ENCODE measurements around the gene ETV6.

The ETV6 gene

GRCh38 chr12:11839091-11839641 lies 189.7 kb downstream of the ETV6 start:
- H3K27me3 ChIP-seq (replicated peaks; ENCODE audit: control insufficient read depth, insufficient read depth, low read length): no peaks in the 10 kb centered on the region
- H3K36me3 ChIP-seq (ENCODE audit: control insufficient read depth, insufficient read depth, low read length, severe bottlenecking): peaks cover 16% of the 10 kb centered on the region
- H3K4me3 ChIP-seq (ENCODE audit: low read length): peak overlapping the region; percentile 33
- H3K9me3 ChIP-seq (ENCODE audit: control insufficient read depth, low read length): no peaks in the 10 kb centered on the region
- H3K4me1 ChIP-seq (ENCODE audit: control insufficient read depth, insufficient read depth, low read length): peaks cover 52% of the 10 kb centered on the region
- DNase-seq (ENCODE audit: low read depth): no peak
- H3K9ac ChIP-seq (ENCODE audit: low read length): peak overlapping the region; percentile 72

GRCh38 chr12:11840366-11840765 lies 190.9 kb downstream of the ETV6 start:
- Histone ChIP-seq H3K9ac (ENCODE audit: low read length) (no peak overlapping the region), H3K4me1 (ENCODE audit: control insufficient read depth, insufficient read depth, low read length) (peaks cover 40% of the 10 kb centered on the region), H3K27me3 (replicated peaks; ENCODE audit: control insufficient read depth, insufficient read depth, low read length) (no peaks in the 10 kb centered on the region), H3K36me3 (ENCODE audit: control insufficient read depth, insufficient read depth, low read length, severe bottlenecking) (peaks cover 22% of the 10 kb centered on the region), H3K4me3 (ENCODE audit: low read length) (no peak overlapping the region), H3K9me3 (ENCODE audit: control insufficient read depth, low read length) (no peaks in the 10 kb centered on the region)
- DNase-seq (ENCODE audit: low read depth): no peak

DNA sequence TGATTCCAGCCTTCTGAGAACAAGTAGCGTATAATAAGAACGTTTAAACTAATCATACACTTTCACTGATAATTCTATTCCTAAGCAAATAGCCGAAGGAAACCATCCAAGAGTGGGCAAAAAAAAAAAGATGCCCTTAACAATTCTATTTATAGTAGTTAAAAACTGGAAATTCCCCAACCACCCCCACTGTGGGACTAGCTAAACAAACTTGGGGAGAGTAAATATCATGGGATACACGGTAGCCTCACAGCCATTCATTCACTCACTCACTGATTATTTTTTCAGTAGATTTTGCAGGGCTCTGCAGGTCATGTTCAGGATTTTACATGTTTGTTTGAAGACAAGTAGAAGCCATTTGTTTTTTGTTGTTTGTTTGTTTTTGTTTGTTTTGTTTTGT lies 197.0 kb downstream of the ETV6 start:
- Histone ChIP-seq H3K9me3 (ENCODE audit: control insufficient read depth, low read length) (no peaks in the 10 kb centered on the region), H3K9ac (ENCODE audit: low read length) (no peak overlapping the region), H3K4me1 (ENCODE audit: control insufficient read depth, insufficient read depth, low read length) (no peaks in the 10 kb centered on the region), H3K36me3 (ENCODE audit: control insufficient read depth, insufficient read depth, low read length, severe bottlenecking) (peaks cover 50% of the 10 kb centered on the region), H3K27me3 (replicated peaks; ENCODE audit: control insufficient read depth, insufficient read depth, low read length) (no peaks in the 10 kb centered on the region), H3K4me3 (ENCODE audit: low read length) (no peak overlapping the region)
- no peak for DNase-seq (ENCODE audit: low read depth)

GRCh38 chr12:11847539-11847938 lies 198.1 kb downstream of the ETV6 start:
- H3K36me3 ChIP-seq (ENCODE audit: control insufficient read depth, insufficient read depth, low read length, severe bottlenecking): peaks cover 46% of the 10 kb centered on the region

GRCh38 chr12:11849757-11850504 lies 200.5 kb downstream of the ETV6 start:
- Histone ChIP-seq H3K9ac (ENCODE audit: low read length) (no peak overlapping the region), H3K36me3 (ENCODE audit: control insufficient read depth, insufficient read depth, low read length, severe bottlenecking) (peaks cover 48% of the 10 kb centered on the region), H3K27me3 (replicated peaks; ENCODE audit: control insufficient read depth, insufficient read depth, low read length) (no peaks in the 10 kb centered on the region), H3K4me3 (ENCODE audit: low read length) (no peak overlapping the region), H3K4me1 (ENCODE audit: control insufficient read depth, insufficient read depth, low read length) (no peaks in the 10 kb centered on the region), H3K9me3 (ENCODE audit: control insufficient read depth, low read length) (no peaks in the 10 kb centered on the region)
- no peak for DNase-seq (ENCODE audit: low read depth)

More at GRCh38 chr12:11847539-11847938, 198.1 kb downstream of the ETV6 start:
- Histone ChIP-seq H3K4me3 (ENCODE audit: low read length) (no peak overlapping the region), H3K27me3 (replicated peaks; ENCODE audit: control insufficient read depth, insufficient read depth, low read length) (no peaks in the 10 kb centered on the region), H3K9me3 (ENCODE audit: control insufficient read depth, low read length) (no peaks in the 10 kb centered on the region), H3K9ac (ENCODE audit: low read length) (no peak overlapping the region), H3K4me1 (ENCODE audit: control insufficient read depth, insufficient read depth, low read length) (no peaks in the 10 kb centered on the region)
- DNase-seq (ENCODE audit: low read depth): no peak

- H3K4me1 ChIP-seq (ENCODE audit: control insufficient read depth, insufficient read depth, low read length): no peaks in the 10 kb centered on the region
- DNase-seq (ENCODE audit: low read depth): no peak
- H3K9me3 ChIP-seq (ENCODE audit: control insufficient read depth, low read length): no peaks in the 10 kb centered on the region
- H3K27me3 ChIP-seq (replicated peaks; ENCODE audit: control insufficient read depth, insufficient read depth, low read length): no peaks in the 10 kb centered on the region
- no peak overlapping the region for H3K9ac ChIP-seq (ENCODE audit: low read length)
- H3K36me3 ChIP-seq (ENCODE audit: control insufficient read depth, insufficient read depth, low read length, severe bottlenecking): peaks cover 53% of the 10 kb centered on the region
- H3K4me3 ChIP-seq (ENCODE audit: low read length): no peak overlapping the region
These were observed 203.7 kb downstream of the ETV6 start for GRCh38 chr12:11853126-11853525.

DNA sequence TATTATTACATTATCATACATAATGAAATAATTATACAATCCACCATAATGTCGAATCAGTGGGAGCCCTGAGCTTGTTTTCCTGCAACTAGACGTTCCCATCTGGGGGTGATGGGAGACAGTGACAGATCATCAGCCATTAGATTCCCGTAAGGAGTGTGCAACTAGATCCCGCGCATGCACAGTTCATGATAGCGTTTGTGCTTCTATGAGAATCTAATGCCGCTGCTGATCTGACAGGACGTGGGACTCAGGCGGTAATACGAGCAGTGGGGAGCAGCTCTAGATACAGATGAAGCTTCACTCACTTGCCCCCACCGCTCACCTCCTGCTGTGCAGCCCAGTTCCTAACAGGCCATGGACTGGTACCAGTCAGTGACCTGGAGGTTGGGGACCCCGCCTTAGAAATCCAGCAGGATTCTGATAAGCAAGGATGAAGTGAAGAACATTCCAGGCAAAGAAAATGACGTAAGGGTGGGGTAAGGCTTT lies 204.6 kb downstream of the ETV6 start:
- H3K36me3 ChIP-seq (ENCODE audit: control insufficient read depth, insufficient read depth, low read length, severe bottlenecking): peaks cover 48% of the 10 kb centered on the region
- H3K27me3 ChIP-seq (replicated peaks; ENCODE audit: control insufficient read depth, insufficient read depth, low read length): no peaks in the 10 kb centered on the region
- no peak overlapping the region for H3K4me3 ChIP-seq (ENCODE audit: low read length)
- H3K4me1 ChIP-seq (ENCODE audit: control insufficient read depth, insufficient read depth, low read length): no peaks in the 10 kb centered on the region
- no peak for DNase-seq (ENCODE audit: low read depth)
- H3K9ac ChIP-seq (ENCODE audit: low read length): no peak overlapping the region
- no peaks in the 10 kb centered on the region for H3K9me3 ChIP-seq (ENCODE audit: control insufficient read depth, low read length)

GRCh38 chr12:11855983-11856374 lies 206.5 kb downstream of the ETV6 start:
- no peaks in the 10 kb centered on the region for H3K27me3 ChIP-seq (replicated peaks; ENCODE audit: control insufficient read depth, insufficient read depth, low read length)
- DNase-seq (ENCODE audit: low read depth): no peak
- no peak overlapping the region for H3K4me3 ChIP-seq (ENCODE audit: low read length)
- no peaks in the 10 kb centered on the region for H3K9me3 ChIP-seq (ENCODE audit: control insufficient read depth, low read length)
- no peak overlapping the region for H3K9ac ChIP-seq (ENCODE audit: low read length)
- peaks cover 7% of the 10 kb centered on the region for H3K4me1 ChIP-seq (ENCODE audit: control insufficient read depth, insufficient read depth, low read length)
- H3K36me3 ChIP-seq (ENCODE audit: control insufficient read depth, insufficient read depth, low read length, severe bottlenecking): peaks cover 43% of the 10 kb centered on the region

DNA sequence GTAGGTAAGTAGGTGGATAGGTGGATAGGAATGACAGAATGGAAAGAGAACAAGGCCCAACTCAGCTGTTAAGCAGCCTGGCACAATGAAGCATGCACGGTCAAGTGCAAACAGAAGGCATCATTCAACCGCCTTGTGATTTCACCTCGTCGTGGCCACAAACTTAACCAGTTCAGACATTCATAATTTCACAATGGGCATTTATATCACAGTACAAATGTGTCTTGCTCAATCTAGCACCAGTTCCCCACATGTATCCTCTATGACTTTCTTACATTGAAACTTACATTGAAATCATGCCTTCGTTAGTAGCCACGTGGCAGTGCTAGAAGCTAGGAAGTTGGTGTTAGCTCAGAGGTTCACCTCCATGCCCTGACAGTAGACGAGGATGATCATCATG lies 207.5 kb downstream of the ETV6 start:
- Histone ChIP-seq H3K4me3 (ENCODE audit: low read length) (no peak overlapping the region), H3K4me1 (ENCODE audit: control insufficient read depth, insufficient read depth, low read length) (peaks cover 7% of the 10 kb centered on the region), H3K9ac (ENCODE audit: low read length) (no peak overlapping the region), H3K27me3 (replicated peaks; ENCODE audit: control insufficient read depth, insufficient read depth, low read length) (no peaks in the 10 kb centered on the region), H3K36me3 (ENCODE audit: control insufficient read depth, insufficient read depth, low read length, severe bottlenecking) (peaks cover 37% of the 10 kb centered on the region), H3K9me3 (ENCODE audit: control insufficient read depth, low read length) (no peaks in the 10 kb centered on the region)
- DNase-seq (ENCODE audit: low read depth): no peak

- Histone ChIP-seq H3K36me3 (ENCODE audit: control insufficient read depth, insufficient read depth, low read length, severe bottlenecking) (peaks cover 22% of the 10 kb centered on the region), H3K9me3 (ENCODE audit: control insufficient read depth, low read length) (no peaks in the 10 kb centered on the region), H3K4me3 (ENCODE audit: low read length) (no peak overlapping the region), H3K4me1 (ENCODE audit: control insufficient read depth, insufficient read depth, low read length) (peaks cover 28% of the 10 kb centered on the region), H3K27me3 (replicated peaks; ENCODE audit: control insufficient read depth, insufficient read depth, low read length) (no peaks in the 10 kb centered on the region), H3K9ac (ENCODE audit: low read length) (no peak overlapping the region)
- no peak for DNase-seq (ENCODE audit: low read depth)
These were observed 210.4 kb downstream of the ETV6 start for GRCh38 chr12:11859705-11860425.

DNA sequence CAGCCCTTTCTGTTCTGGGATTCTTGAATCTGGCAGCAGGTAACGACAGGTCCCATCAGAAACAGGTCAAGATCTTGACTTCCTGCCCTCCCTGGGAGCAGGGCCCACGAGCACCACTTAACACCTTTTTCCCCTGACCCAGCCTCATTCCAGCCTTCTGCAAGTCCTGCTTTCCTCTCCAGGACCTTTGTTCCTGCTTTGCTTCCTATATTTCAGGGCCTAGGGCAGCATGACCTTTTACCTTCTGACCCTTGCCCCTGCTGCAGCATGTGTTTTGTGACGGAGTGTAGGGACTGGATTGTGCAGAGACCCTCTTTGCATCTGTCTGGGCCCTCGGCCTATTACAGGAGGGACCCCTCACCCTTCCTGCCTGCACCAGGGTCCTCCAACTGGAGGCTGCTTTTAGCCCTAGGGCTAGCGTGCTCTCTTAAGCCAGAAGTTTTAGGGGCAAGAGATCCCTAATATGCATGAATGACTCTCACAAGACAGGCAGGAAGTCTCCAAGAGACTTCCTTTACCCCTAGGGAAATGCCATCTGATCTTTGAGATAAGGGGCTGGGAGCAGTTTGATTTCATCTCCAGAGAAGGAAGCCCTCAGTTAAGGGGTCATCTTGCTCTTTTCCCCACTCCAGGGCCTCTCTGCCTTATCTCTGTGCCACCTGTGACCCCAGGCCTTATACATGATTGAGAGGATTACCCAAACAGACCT lies 211.8 kb downstream of the ETV6 start:
- H3K9me3 ChIP-seq (ENCODE audit: control insufficient read depth, low read length): peaks cover 7% of the 10 kb centered on the region
- DNase-seq (ENCODE audit: low read depth): no peak
- no peak overlapping the region for H3K9ac ChIP-seq (ENCODE audit: low read length)
- H3K27me3 ChIP-seq (replicated peaks; ENCODE audit: control insufficient read depth, insufficient read depth, low read length): no peaks in the 10 kb centered on the region
- H3K4me3 ChIP-seq (ENCODE audit: low read length): no peak overlapping the region
- H3K4me1 ChIP-seq (ENCODE audit: control insufficient read depth, insufficient read depth, low read length): peaks cover 28% of the 10 kb centered on the region
- H3K36me3 ChIP-seq (ENCODE audit: control insufficient read depth, insufficient read depth, low read length, severe bottlenecking): peaks cover 17% of the 10 kb centered on the region
